IPS-18a (cell line): ENCODE measurements around the gene PTPRN2.
"Not testable (repeated sequence)": the region's sequence is repeated elsewhere in the genome, so short reads cannot be mapped to it uniquely, and the experiment has no call there.

Experiments used
- H3K27ac ChIP-seq: one replicate; pipeline ENCODE4 v1.5.1; 2013; ENCODE audit warnings: low read length
- H3K27me3 ChIP-seq: one replicate; pipeline ENCODE4 v1.6.1; 2013; ENCODE audit warnings: mild to moderate bottlenecking, low read length; ENCODE audit not compliant: control insufficient read depth, insufficient read depth
- H3K36me3 ChIP-seq: one replicate; pipeline ENCODE4 v1.6.1; 2013; ENCODE audit warnings: low read depth, low read length; ENCODE audit not compliant: control insufficient read depth
- H3K4me1 ChIP-seq: one replicate; pipeline ENCODE4 v1.6.1; 2013; ENCODE audit warnings: low read depth, low read length; ENCODE audit not compliant: control insufficient read depth
- H3K4me3 ChIP-seq: one replicate; pipeline ENCODE4 v1.5.1; 2013; ENCODE audit warnings: low read length
- H3K9ac ChIP-seq: one replicate; pipeline ENCODE4 v1.6.1; 2013; ENCODE audit warnings: mild to moderate bottlenecking, low read length, moderate library complexity
- H3K9me3 ChIP-seq: one replicate; pipeline ENCODE4 v1.6.1; 2013; ENCODE audit warnings: low read depth, low read length; ENCODE audit not compliant: control insufficient read depth

PTPRN2 gene

GRCh38 chr7:158460665-158461064 is 127.0 kb downstream of the PTPRN2 start:
- Histone ChIP-seq H3K9ac (no peak overlapping the region), H3K27ac (no peak overlapping the region), H3K9me3 (no peaks in the 10 kb centered on the region), H3K27me3 (no peaks in the 10 kb centered on the region), H3K4me1 (no peaks in the 10 kb centered on the region), H3K36me3 (no peaks in the 10 kb centered on the region), H3K4me3 (no peak overlapping the region)

- no peaks in the 10 kb centered on the region for H3K27me3 ChIP-seq
- no peaks in the 10 kb centered on the region for H3K4me1 ChIP-seq
- H3K9me3 ChIP-seq = no peaks in the 10 kb centered on the region
- no peak overlapping the region for H3K9ac ChIP-seq
- H3K4me3 ChIP-seq = no peak overlapping the region
- H3K27ac ChIP-seq = no peak overlapping the region
- no peaks in the 10 kb centered on the region for H3K36me3 ChIP-seq
These were observed 128.8 kb downstream of the PTPRN2 start for GRCh38 chr7:158458716-158459282.

- H3K4me1 ChIP-seq = no peaks in the 10 kb centered on the region
- H3K36me3 ChIP-seq = no peaks in the 10 kb centered on the region
- H3K9ac ChIP-seq = no peak overlapping the region
- H3K27ac ChIP-seq = no peak overlapping the region
- H3K9me3 ChIP-seq = no peaks in the 10 kb centered on the region
- no peak overlapping the region for H3K4me3 ChIP-seq
- H3K27me3 ChIP-seq = no peaks in the 10 kb centered on the region
These were observed 129.5 kb downstream of the PTPRN2 start for GRCh38 chr7:158458096-158458495.

GRCh38 chr7:158457586-158457985 is 130.0 kb downstream of the PTPRN2 start:
- not testable (repeated sequence) for H3K9me3 ChIP-seq, H3K27me3 ChIP-seq, H3K4me3 ChIP-seq, H3K9ac ChIP-seq, H3K36me3 ChIP-seq, H3K4me1 ChIP-seq, H3K27ac ChIP-seq

DNA sequence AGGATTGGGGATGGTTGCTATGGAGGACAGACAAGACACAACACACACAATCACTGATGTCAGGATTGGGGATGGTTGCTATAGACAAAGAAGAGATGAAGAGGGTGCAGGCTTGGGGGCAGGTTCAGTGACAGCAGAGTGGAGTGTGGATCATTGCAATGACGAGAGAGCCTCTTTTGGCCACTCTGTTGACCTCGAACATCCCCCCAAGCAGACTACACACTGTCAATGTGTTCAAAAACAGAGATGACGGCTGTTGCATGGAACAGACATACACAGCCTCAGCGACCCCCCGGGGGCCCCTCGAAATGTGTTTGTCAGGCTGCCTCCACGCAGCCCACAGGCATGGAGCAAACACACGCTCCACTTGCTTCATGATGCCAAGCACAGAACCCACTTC is 133.0 kb downstream of the PTPRN2 start:
- Histone ChIP-seq H3K9me3 (no peaks in the 10 kb centered on the region), H3K4me3 (no peak overlapping the region), H3K36me3 (no peaks in the 10 kb centered on the region), H3K9ac (no peak overlapping the region), H3K27me3 (no peaks in the 10 kb centered on the region), H3K27ac (no peak overlapping the region), H3K4me1 (no peaks in the 10 kb centered on the region)

DNA sequence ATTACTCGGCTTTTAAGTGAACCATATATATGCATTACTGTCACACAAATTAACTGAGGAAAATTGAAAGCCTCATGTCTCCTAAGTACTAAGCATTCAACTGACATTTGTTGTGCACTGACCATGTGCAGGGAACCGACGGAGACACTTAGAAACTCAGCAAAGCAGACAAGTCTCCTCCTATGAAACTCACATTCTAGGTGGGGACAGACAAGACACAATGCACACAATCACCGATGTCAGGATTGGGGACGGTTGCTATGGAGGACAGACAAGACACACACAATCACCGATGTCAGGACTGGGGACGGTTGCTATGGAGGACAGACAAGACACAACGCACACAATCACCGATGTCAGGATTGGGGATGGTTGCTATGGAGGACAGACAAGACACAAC is 134.0 kb downstream of the PTPRN2 start:
- Histone ChIP-seq H3K27me3 (no peaks in the 10 kb centered on the region), H3K4me3 (no peak overlapping the region), H3K4me1 (no peaks in the 10 kb centered on the region), H3K27ac (no peak overlapping the region), H3K9ac (no peak overlapping the region), H3K36me3 (no peaks in the 10 kb centered on the region), H3K9me3 (no peaks in the 10 kb centered on the region)

DNA sequence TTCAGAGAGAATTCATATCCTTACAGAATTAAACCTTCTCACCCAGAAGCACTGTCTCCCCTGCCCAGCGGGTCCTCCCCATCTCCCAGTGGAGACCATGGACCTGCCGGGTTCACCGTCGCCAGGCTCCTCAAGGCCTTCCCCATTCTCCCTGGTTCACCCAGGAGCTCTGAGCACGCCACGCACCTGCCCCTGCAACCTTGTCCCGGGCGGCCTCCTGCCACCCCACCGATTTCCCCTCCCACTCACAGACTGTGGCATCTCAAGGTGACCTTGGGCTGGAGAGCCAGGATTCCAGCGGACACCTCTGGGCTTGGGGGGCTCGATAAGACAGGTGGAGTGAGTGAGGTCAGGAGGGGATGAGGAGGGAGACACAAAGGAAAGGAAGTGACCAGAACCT is 135.3 kb downstream of the PTPRN2 start:
- no peaks in the 10 kb centered on the region for H3K9me3 ChIP-seq
- no peaks in the 10 kb centered on the region for H3K27me3 ChIP-seq
- H3K4me3 ChIP-seq = no peak overlapping the region

DNA sequence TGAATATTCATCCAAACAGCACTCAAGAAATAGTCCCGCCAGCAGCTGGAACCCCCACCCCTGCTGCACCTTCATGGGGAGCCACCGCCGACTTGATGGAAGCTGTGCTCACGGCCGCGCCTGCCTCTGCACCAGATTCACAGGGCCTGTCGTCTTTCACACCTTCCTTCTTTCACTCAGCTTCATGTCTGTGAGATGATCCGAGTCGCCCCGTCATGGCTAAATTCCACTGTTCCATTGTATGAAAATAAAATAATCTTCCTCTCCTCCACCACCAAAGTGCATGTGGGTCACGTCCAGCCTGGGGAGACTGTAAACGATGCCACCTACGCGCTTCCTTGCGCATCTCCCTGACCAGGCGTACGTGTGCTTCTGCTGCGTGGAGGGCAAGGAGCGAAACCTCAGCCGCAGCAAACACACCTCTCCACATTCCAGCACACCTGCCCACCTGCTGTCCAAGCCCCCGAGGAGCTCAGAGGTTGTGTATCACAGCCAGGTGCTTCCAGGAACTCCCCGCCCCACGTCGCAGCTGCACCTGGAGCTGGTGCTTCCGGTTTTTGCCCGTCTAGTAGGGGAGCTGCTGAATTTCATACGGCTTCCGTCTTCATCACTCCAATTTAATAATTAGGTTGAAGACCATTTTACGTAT is 137.0 kb downstream of the PTPRN2 start:
- Histone ChIP-seq H3K4me1 (no peaks in the 10 kb centered on the region), H3K9ac (no peak overlapping the region), H3K9me3 (no peaks in the 10 kb centered on the region), H3K4me3 (no peak overlapping the region), H3K27ac (no peak overlapping the region), H3K36me3 (no peaks in the 10 kb centered on the region), H3K27me3 (no peaks in the 10 kb centered on the region)

More for the DNA sequence above, 135.3 kb downstream of the PTPRN2 start:
- H3K9ac ChIP-seq = no peak overlapping the region
- H3K36me3 ChIP-seq = no peaks in the 10 kb centered on the region
- no peak overlapping the region for H3K27ac ChIP-seq
- H3K4me1 ChIP-seq = no peaks in the 10 kb centered on the region

DNA sequence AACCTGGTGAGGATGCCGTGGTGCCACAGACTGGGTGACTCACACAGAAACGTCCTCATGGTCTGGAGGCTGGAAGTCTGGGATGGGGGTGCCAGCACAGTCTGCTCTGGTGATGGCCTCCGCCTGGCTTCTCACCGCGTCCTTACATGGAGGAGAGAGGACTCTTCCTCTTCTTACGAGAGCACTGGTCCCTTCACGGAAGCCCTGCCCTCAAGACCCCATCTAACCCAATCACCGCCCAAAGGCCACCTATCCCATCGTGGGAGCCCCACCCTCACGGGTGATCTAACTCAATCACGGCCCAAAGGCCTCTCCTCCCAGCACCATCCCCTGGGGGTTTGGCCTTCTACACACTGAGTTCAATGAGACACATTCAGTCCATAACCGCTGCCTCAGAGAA is 137.7 kb downstream of the PTPRN2 start:
- Histone ChIP-seq H3K9me3 (no peaks in the 10 kb centered on the region), H3K27me3 (no peaks in the 10 kb centered on the region), H3K36me3 (no peaks in the 10 kb centered on the region), H3K27ac (no peak overlapping the region), H3K9ac (no peak overlapping the region), H3K4me1 (no peaks in the 10 kb centered on the region), H3K4me3 (no peak overlapping the region)

- H3K4me3 ChIP-seq = no peak overlapping the region
- H3K27me3 ChIP-seq = no peaks in the 10 kb centered on the region
- H3K4me1 ChIP-seq = no peaks in the 10 kb centered on the region
- no peak overlapping the region for H3K27ac ChIP-seq
- no peak overlapping the region for H3K9ac ChIP-seq
- no peaks in the 10 kb centered on the region for H3K9me3 ChIP-seq
- no peaks in the 10 kb centered on the region for H3K36me3 ChIP-seq
These were observed 138.4 kb downstream of the PTPRN2 start for GRCh38 chr7:158449266-158449665.

DNA sequence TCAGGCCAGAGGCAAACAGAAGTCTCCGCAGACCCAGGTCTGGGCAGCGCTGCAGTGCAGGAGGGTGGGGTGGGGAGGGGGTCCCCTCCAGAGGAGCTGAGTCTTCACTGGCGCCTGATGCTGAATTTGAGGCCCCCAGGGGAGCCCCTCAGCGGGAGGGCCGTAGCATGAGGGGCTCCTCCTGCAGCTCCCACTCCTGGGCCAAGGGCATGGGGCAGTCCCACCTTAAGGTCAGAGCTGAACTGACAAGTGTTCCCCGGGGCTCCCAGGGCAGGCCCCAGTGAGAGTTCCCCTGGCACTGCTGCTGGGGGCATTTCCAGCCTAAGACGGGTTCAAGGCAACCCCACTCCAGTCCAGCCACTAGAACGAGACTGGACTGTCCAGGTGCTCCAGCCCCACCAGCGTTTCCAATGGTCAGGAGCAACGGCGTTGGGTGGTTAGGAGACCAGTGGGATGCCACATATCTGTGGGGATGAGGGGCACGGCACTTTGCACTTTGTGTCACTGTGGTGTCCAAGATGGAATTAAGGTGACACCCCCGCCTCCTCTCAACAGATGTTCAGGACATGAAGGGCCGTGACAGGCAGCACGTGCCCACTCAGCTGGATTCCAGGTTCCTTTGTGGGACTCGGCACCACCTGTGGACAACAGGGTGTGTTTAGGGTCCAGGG is 139.1 kb downstream of the PTPRN2 start:
- H3K9ac ChIP-seq = no peak overlapping the region
- H3K4me3 ChIP-seq = no peak overlapping the region
- H3K9me3 ChIP-seq = no peaks in the 10 kb centered on the region
- no peaks in the 10 kb centered on the region for H3K4me1 ChIP-seq
- no peak overlapping the region for H3K27ac ChIP-seq
- no peaks in the 10 kb centered on the region for H3K27me3 ChIP-seq
- no peaks in the 10 kb centered on the region for H3K36me3 ChIP-seq
